Thyroid gland (tissue), 4 donors: ENCODE measurements around the gene HECW1. TPM values are rescaled to one million over a fixed set of nuclear protein-coding genes. Genes with fewer than 3 reads are reported as not detected.
"Not testable (repeated sequence)": the region's sequence is repeated elsewhere in the genome, so short reads cannot be mapped to it uniquely, and the experiment has no call there.

Source experiments
- DNase-seq, 2 donors: peaks; one replicate each; pipeline ENCODE4 v3.0.0-alpha.2; 2019
- H3K27ac ChIP-seq, 3 donors: fragments of 200-600 bp; sonication (generic); 1 replicate in 2 of 3; 2 replicates in 1 of 3; pipeline ENCODE4 v1.5.1; 2016 to 2019; ENCODE audit warnings: mild to moderate bottlenecking in 1 of 3, moderate library complexity in 1 of 3
- H3K27me3 ChIP-seq: fragments of 200-600 bp; sonication (generic); one replicate; pipeline ENCODE4 v1.5.1; 2019
- H3K36me3 ChIP-seq, 2 donors: fragments of 200-600 bp; sonication (generic); one replicate each; pipeline ENCODE4 v1.5.1; 2016 to 2019
- H3K4me1 ChIP-seq, 2 donors: fragments of 200-600 bp; sonication (generic); one replicate each; pipeline ENCODE4 v1.5.1; 2017 to 2019
- H3K4me3 ChIP-seq, 3 donors: fragments of 200-600 bp; sonication (generic); replicated peaks in 1 of 3; 1 replicate in 2 of 3; 2 replicates in 1 of 3; pipeline ENCODE4 v1.5.1; 2016; ENCODE audit warnings: mild to moderate bottlenecking in 1 of 3
- H3K9me3 ChIP-seq: fragments of 200-600 bp; sonication (generic); one replicate; pipeline ENCODE4 v1.5.1; 2017
- CTCF ChIP-seq, 6 experiments: fragments of 200-600 bp in 3 of 6; fragments of 450-650 bp in 3 of 6; sonication (generic) in 3 of 6; IDR thresholded peaks; one replicate each; pipeline ENCODE4 v1.5.1; 2016 to 2019; ENCODE audit warnings: antibody characterized with exemption in 6 of 6, mild to moderate bottlenecking in 2 of 6, inconsistent platforms in 1 of 6, moderate library complexity in 1 of 6
- POLR2A ChIP-seq, 2 donors: fragments of 450-650 bp; IDR thresholded peaks; one replicate each; pipeline ENCODE4 v1.6.1; 2017; ENCODE audit warnings: antibody characterized with exemption in 2 of 2, mild to moderate bottlenecking in 2 of 2, moderate library complexity in 1 of 2
- WGBS, 2 donors: methylation state at CpG; one replicate each; pipeline ENCODE4 v1.1.5; 2017; 5-methylcytosine and 5-hydroxymethylcytosine counted together
- intact Hi-C: fragments of 100-400 bp; cut with DNase I; formaldehyde crosslinking; loops from one replicate; pipeline ENCODE4 v1.15.1; 2023
- total RNA-seq, 4 donors: library from RNA; depleted of rRNA; stranded (reverse); fragments of >200 nt; gene quantifications; one replicate each; pipeline ENCODE4 v1.2.3, GENCODE V29; 2016

The HECW1 gene
- total RNA-seq, 4 donors from 2014 or later = 0.67 to 4.7 (median 2.3) TPM

- Histone ChIP-seq H3K4me3 (no peak overlapping the region), H3K27ac (no peak overlapping the region), H3K27me3 (no peaks in the 10 kb centered on the region), H3K36me3 (no peaks in the 10 kb centered on the region), H3K4me1 (no peaks in the 10 kb centered on the region), H3K9me3 (no peaks in the 10 kb centered on the region)
- no peak for DNase-seq
- intact Hi-C loops = no loop called here
- 47 to 53% methylated on average over 6 of the region's 6 CpGs for WGBS, 2 donors
- TF ChIP-seq CTCF (IDR thresholded peaks at IDR 0.05) (no peak), POLR2A (IDR thresholded peaks at IDR 0.05) (no peak)
These were observed 216.4 kb downstream of the HECW1 start for GRCh38 chr7:43328785-43329380.

- TF ChIP-seq CTCF (IDR thresholded peaks at IDR 0.05) = no peak
- TF ChIP-seq POLR2A (IDR thresholded peaks at IDR 0.05) = no peak
- Histone ChIP-seq H3K27me3 (no peaks in the 10 kb centered on the region), H3K27ac (no peak overlapping the region), H3K9me3 (no peaks in the 10 kb centered on the region), H3K36me3 (no peaks in the 10 kb centered on the region), H3K4me1 (no peaks in the 10 kb centered on the region), H3K4me3 (no peak overlapping the region)
- WGBS, 2 donors = 69 to 90% methylated on average over 5 to 8 of the region's 8 CpGs
- intact Hi-C loops = no loop called here
- DNase-seq = no peak
These were observed 219.8 kb downstream of the HECW1 start for GRCh38 chr7:43332193-43332796.

GRCh38 chr7:43337191-43337590 is 224.7 kb downstream of the HECW1 start:
- TF ChIP-seq POLR2A (IDR thresholded peaks at IDR 0.05) (no peak), CTCF (IDR thresholded peaks at IDR 0.05) (no peak)
- Histone ChIP-seq H3K4me1 (no peaks in the 10 kb centered on the region), H3K27ac (no peak overlapping the region), H3K4me3 (no peak overlapping the region), H3K36me3 (no peaks in the 10 kb centered on the region), H3K27me3 (no peaks in the 10 kb centered on the region), H3K9me3 (no peaks in the 10 kb centered on the region)
- intact Hi-C loops = no loop called here
- DNase-seq = no peak

GRCh38 chr7:43337811-43338210 is 225.4 kb downstream of the HECW1 start:
- no peaks in the 10 kb centered on the region for H3K4me1 ChIP-seq
- DNase-seq = no peak
- H3K4me3 ChIP-seq = no peak overlapping the region
- H3K27me3 ChIP-seq = no peaks in the 10 kb centered on the region
- 50 to 92% methylated on average over 1 of the region's 1 CpG for WGBS, 2 donors
- TF ChIP-seq POLR2A (IDR thresholded peaks at IDR 0.05) (no peak), CTCF (IDR thresholded peaks at IDR 0.05) (no peak)
- H3K9me3 ChIP-seq = no peaks in the 10 kb centered on the region
- intact Hi-C loops = no loop called here
- no peak overlapping the region for H3K27ac ChIP-seq
- no peaks in the 10 kb centered on the region for H3K36me3 ChIP-seq

- Histone ChIP-seq H3K36me3 (no peaks in the 10 kb centered on the region), H3K27ac (no peak overlapping the region), H3K27me3 (no peaks in the 10 kb centered on the region), H3K4me1 (no peaks in the 10 kb centered on the region), H3K9me3 (no peaks in the 10 kb centered on the region), H3K4me3 (no peak overlapping the region)
- DNase-seq = no peak
- TF ChIP-seq CTCF (IDR thresholded peaks at IDR 0.05) (no peak), POLR2A (IDR thresholded peaks at IDR 0.05) (no peak)
- intact Hi-C loops = no loop called here
- 87 to 89% methylated on average over 2 of the region's 2 CpGs for WGBS, 2 donors
These were observed 228.7 kb downstream of the HECW1 start for GRCh38 chr7:43341132-43341531.

- intact Hi-C loops, H3K4me3 ChIP-seq, H3K9me3 ChIP-seq, H3K27me3 ChIP-seq, H3K4me1 ChIP-seq, H3K27ac ChIP-seq, DNase-seq, H3K36me3 ChIP-seq: not testable (repeated sequence)
- WGBS, 2 donors = 85 to 91% methylated on average over 4 of the region's 4 CpGs
These were observed 231.0 kb downstream of the HECW1 start for GRCh38 chr7:43343417-43343816.

GRCh38 chr7:43345696-43346095 is 233.2 kb downstream of the HECW1 start:
- intact Hi-C loops, DNase-seq, H3K9me3 ChIP-seq, H3K27ac ChIP-seq, H3K4me3 ChIP-seq, H3K4me1 ChIP-seq, H3K36me3 ChIP-seq, H3K27me3 ChIP-seq: not testable (repeated sequence)
- WGBS, 2 donors = 0 to 92% methylated on average over 1 of the region's 1 CpG
